Posterior vena cava (tissue), 2 donors: ENCODE data around the gene OBP2B. TPM values are rescaled to one million over a fixed set of nuclear protein-coding genes. Genes with fewer than 3 reads are reported as not detected.
"Not testable (repeated sequence)": the region's sequence is repeated elsewhere in the genome, so short reads cannot be mapped to it uniquely, and the experiment has no call there.

Experiments
- DNase-seq: peaks from one replicate; pipeline ENCODE4 v3.0.0-alpha.2; 2020; ENCODE audit warnings: low spot score
- intact Hi-C, 2 donors: fragments of 100-400 bp; cut with DNase I; formaldehyde crosslinking; loops; one replicate each; pipeline versions ENCODE4 v1.14.1 to v1.14.2; 2022 to 2023
- total RNA-seq, 2 donors: library from RNA; stranded (reverse); fragmentation: NEBNext Ultra II Directional; extraction: Animal tissue kit (Norgen Biotek cat#: 25700); gene quantifications; one replicate each; pipeline ENCODE4 v1.2.1, GENCODE V29; 2021
- donor health status: DM: yes; HTN: yes; CAD: no.
- donor health status: DM: yes; HTN: yes; CAD: no.

Gene OBP2B
- total RNA-seq, 2 donors from 2014 or later: not detected

DNA sequence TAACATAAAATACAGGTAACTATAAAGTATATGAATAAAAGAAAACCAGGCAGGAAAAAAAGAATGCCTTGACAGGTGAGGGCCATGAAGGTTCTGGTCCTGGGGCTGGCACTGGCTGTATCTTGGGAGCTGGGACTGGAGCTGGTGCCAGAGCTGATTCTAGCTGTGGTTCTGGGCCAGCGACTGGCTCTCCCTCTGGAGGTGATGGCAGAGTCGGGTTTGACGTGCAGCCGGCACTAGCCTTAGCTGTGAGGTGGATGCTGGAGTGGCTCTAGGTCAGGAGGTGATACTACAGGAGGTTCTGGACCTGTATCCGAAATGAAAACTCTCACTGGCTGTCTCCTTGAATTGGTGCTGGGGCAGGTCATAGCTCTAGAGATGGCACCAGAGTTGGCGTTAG lies 22.3 kb downstream of the OBP2B start:
- intact Hi-C loops: loop anchor here (5.0 to 10.0 kb wide), 2 partner anchors 138 to 301 kb away; no protein-coding TSS in a partner anchor
- DNase-seq: peak; percentile 68

GRCh38 chr9:133184971-133185370 lies 24.1 kb downstream of the OBP2B start:
- no peak for DNase-seq
- intact Hi-C loops: loop anchor here (5.0 to 10.0 kb wide), 3 partner anchors 140 to 307 kb away; no protein-coding TSS in a partner anchor

DNA sequence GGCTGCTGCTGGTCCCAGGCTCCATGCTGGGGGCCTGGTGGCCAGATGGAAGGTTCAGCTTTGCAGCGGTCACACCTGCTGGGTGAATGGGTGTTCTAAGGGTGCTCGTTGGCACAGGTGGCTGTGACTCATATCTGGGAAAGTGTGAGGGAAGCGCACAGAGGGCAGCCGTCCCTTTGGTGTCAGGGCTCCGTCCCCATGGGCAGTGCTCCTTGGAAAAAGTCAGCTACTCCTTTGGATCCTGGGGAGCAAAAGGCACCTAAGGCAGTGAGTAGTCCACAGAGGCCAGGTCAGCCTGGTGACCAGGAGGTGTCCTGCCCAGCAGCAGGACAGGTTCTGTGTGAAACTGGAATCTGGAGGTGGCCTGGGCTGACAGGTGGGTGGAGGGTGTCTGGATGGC lies 26.9 kb downstream of the OBP2B start:
- no peak for DNase-seq
- intact Hi-C loops: loop anchor here in 1 of 2 donors (5.0 to 10.0 kb wide), 2 partner anchors 143 to 310 kb away; no protein-coding TSS in a partner anchor

DNA sequence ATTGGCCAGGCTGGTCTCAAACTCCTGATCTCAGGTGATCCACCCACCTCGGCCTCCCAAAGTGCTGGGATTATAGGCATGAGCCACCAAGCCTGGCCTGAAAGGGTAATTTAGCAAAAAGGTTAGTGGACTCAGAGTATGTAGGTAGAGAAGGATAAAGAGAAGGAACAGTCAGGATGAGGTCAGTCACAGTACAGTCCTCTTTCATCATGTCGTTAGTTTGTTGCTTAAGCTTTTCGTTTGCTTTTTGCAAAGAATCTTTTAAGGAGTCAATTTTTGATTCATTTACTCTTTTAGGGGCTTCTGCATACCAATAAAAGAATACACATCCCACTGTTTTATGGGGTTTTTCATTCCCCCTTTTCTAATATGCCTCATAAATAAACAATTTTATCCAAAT lies 27.5 kb downstream of the OBP2B start:
- intact Hi-C loops: loop anchor here in 1 of 2 donors (5.0 to 10.0 kb wide), 2 partner anchors 143 to 311 kb away; no protein-coding TSS in a partner anchor
- DNase-seq: no peak

GRCh38 chr9:133180953-133181352 lies 28.1 kb downstream of the OBP2B start:
- no peak for DNase-seq
- intact Hi-C loops: loop anchor here in 1 of 2 donors (5.0 to 10.0 kb wide), 2 partner anchors 144 to 311 kb away; no protein-coding TSS in a partner anchor

GRCh38 chr9:133173056-133173455 lies 36.0 kb downstream of the OBP2B start:
- no peak for DNase-seq
- intact Hi-C loops: no loop called here

DNA sequence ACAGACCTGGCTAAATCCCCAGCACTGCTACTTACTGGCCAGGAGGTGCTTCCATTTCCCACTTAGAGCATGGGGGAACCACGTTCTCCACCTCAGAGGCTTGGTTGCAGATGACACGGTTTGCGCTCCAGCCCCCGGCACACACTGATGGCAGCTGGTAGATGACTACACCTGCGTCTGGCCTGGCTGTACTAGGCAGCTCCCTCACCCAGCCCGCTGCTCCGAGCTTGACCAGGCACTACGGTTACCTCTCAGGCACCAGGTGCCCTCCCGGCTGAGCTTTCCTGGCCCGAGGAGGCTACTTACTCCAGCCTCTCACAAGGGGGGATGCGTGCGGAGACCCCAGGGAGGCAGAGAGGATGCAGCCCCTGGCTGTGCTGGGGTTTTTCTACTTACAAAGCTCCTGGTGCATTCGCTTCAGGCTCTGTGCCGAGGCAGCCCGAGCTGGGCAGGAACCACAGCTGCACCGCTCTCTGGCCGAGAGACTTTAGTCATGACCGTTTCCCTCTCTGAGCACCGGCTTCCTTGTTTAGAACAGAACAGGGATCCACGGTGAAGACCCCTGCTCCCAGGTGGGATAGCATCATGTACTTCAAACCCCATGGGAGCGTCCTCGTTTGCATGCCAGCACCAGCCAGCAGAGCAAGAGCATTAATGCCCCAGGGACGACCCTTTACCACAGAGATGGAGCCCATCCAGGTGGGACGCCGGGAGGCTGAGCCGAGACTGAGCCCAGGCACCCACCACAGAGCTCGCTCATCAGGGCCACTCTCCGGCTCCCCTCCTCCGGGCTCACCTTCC lies 37.7 kb downstream of the OBP2B start:
- intact Hi-C loops: no loop called here
- no peak for DNase-seq

DNA sequence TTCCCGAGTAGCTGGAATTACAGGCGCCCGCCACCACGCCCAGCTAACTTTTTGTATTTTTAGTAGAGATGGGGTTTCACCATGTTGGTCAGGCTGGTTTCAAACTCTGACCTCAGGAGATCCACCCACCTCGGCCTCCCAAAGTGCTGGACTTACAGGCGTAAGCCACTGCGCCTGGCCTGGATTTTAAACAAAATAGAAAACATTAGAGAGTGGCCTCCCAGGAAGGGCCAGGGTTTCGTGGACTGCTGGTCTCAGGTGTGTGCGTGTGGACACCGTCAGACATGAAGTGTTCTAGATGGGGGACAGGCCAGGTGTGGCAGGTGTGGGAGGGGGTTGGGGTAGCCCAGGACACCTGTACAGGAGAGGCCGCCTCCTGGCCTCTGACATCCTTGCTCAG lies 38.3 kb downstream of the OBP2B start:
- peak; percentile 47 for DNase-seq
- intact Hi-C loops: no loop called here

DNA sequence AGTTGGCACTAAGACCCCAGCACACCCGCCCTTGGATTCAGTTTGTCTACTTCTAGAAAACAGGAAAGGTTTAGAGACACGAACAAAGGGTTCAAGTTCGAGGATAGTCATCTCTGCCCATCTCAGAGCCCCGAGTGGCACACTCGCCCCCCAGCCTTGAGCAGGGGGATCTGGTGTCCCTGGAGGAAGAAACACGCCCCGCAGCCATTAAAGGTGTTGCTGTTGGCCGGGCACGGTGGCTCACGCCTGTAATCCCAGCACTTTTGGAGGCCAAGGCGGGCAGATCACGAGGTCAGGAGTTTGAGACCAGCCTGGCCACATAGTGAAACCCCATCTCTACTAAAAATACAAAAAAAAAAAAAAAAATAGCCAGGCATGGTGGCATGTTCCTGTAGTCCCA lies 39.4 kb downstream of the OBP2B start:
- DNase-seq: peak; percentile 56

DNA sequence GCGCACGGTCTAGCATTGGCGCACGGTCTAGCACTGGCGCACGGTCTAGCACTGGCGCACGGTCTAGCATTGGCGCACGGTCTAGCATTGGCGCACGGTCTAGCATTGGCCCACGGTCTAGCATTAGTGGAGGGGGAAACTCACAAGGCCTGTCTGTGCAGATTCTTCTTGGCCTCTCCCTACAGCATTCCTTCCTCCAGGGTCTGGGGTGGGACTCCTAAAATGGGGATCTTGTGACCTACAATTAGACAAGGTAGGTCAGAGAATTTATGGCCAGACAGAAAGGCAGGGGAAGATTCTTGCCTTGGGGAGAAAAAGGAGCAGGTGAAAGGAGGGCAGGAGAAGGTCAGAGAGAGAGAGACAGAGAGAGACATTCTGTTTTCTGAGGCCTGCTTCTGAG lies 39.9 kb downstream of the OBP2B start:
- intact Hi-C loops: no loop called here

More for the DNA sequence above, 39.4 kb downstream of the OBP2B start:
- intact Hi-C loops: not testable (repeated sequence)

GRCh38 chr9:133168432-133168831 lies 40.6 kb downstream of the OBP2B start:
- intact Hi-C loops: no loop called here
- no peak for DNase-seq

More for the DNA sequence above, 39.9 kb downstream of the OBP2B start:
- peak; percentile 36 for DNase-seq

DNA sequence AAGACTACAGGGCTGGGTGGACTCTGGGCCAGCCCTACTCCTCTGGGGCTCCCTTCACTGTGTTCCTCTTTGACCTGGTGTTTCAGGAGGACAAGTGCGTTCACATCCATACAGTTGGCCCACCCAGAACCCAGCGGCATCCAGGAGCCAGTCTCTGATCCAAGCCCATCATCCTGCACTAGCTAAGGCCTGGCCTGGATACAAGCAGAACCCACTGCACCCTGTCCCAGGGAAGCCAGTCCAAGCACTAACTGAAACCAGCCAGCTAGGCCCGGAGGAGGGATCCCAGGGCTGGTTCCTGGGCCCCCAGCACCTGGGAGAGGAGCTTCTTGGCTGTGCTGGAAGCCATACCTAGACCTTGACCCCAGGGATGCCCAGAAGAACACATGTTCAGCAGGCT lies 41.3 kb downstream of the OBP2B start:
- intact Hi-C loops: no loop called here
- DNase-seq: peak; percentile 51

DNA sequence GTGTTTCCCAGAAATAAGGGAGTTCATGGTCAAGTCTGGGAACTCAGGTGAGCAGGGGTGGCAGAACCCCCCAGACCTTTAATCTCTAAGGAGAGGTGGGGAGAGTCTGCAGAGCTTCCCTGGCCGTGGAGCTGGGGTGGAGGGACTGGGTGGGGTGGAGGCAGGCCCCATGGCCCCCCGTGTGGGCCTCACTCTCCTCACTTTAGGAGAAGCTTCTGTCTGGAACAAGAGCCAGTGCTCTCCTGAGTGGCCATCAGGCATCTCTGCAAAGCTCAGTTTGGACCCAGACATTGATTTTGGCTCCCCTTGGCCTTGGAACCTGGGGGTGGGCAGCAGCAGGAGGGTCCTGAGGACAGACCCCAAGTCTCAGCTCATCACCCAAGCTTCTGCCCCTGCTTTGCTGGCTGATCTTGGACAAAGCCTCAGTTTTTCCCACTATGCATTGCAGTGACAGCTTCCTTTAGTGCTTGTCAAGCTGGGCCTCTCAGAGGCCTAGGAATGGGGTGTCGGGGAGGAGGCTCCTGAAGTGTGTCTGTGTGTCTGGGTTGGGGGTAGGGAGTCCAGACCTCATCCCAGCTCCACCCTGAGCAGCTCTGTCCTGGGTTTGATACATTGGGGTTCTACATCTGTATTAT lies 41.8 kb downstream of the OBP2B start:
- DNase-seq: peak; percentile 68
- intact Hi-C loops: no loop called here

DNA sequence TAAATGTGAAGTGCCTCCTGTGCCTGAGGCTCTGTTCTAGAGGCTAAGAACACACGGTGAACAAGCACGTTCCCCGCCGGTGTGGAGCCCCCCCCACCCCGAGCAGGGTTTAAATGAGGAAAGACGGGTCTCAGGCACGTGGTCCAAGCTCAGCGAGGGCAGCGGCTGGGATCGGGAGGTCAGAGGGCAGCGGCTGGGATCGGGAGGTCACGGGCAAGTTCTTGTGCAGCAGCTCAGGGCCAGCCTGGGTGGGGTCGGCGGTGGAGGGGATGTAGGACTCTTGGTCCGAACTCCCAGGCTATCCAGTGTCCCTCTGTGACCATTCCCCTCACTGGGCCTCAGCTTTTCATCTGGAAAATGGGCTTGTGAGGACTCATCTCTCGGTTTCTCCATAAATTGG lies 42.7 kb downstream of the OBP2B start:
- DNase-seq: peak; percentile 76

GRCh38 chr9:133165452-133165730 lies 43.7 kb downstream of the OBP2B start:
- intact Hi-C loops: no loop called here
- peak; percentile 9 for DNase-seq

More for the DNA sequence above, 42.7 kb downstream of the OBP2B start:
- intact Hi-C loops: no loop called here

DNA sequence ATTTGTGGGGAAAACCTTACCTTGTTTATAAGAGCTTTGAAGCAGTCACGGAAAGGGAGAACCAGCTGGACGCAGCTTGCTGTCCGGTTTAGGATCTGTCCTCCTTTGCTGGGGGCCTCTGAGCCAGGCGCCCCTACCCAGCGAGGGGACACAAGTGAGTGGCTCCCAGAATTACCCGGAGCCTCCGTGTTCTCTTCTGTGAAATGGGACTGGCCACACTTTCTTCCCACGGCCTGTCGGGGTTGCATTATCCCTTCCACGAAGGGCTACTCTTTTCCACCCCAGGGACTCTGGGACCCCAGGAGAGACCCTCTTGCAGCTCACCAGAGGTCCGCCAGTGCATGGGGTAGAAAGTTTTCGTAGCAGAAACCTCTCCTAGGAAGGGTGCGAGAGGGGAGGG lies 44.9 kb downstream of the OBP2B start:
- intact Hi-C loops: no loop called here
- DNase-seq: no peak

GRCh38 chr9:133163504-133164172 lies 45.4 kb downstream of the OBP2B start, which contains the start of gene GBGT1:
GBGT1 (minus strand) TSS chr9:133163914; CDS start chr9:133162412, 1,502 bp downstream.
- intact Hi-C loops: no loop called here
- peak; percentile 92 for DNase-seq

DNA sequence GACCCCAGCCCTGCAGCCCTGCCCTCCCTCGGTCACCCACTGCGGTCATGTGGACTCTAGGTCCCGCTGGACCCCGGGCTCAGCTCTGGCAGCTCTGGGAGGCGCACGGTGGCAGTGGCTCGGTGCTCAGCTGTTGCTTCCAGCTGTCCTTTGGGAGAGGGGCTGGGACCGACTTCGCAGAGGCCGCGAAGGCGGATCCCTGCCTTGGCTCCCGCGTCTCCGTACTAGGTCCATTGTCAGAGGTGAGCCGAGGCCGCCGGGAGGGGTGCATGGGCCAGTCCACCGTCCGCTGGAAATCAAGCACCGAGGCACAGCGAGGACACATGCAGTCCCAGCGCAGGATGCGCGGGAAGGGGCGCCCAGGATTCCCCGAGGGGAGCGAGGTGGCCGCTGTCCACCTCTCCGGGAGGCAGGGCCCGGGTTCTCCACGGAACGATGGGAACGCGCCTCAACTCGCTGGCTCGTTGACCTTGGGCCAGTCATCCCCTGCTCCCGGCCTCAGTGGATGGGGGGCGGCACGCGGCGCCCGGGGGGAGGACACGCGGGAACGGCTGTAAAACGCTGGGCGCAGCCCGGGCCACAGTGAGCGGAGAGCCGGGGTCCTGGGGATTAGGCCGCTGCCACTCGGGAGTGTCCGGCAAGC lies 46.1 kb downstream of the OBP2B start:
- DNase-seq: peak; percentile 80
- intact Hi-C loops: no loop called here

DNA sequence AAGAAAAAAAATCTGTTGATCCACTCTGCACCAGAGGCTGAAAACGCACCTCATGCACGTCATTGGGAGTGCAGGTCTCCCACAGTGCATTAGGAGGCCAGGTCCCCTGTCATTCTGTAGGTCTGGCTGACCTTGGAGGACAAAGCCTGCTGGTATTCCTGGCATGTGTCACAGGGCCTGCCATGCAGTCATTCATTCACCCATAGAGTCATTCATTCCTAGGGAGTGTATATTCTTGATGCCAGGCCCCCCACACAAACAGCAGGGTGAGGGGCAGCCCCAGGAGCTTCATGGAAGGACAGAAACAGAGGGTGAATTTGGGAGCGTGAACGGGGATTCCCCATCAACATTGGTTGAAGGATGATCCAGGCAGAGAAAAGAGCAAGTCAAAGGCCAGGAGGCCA lies 47.5 kb downstream of the OBP2B start:
- peak; percentile 50 for DNase-seq
- intact Hi-C loops: no loop called here
